Natural killer cell (primary cell): ENCODE data around the gene LAMB1. TPM values are rescaled to one million over a fixed set of nuclear protein-coding genes. Genes with fewer than 3 reads are reported as not detected.

Source experiments
- ATAC-seq, 3 donors: fragments of 150-1000 bp in 2 of 3; fragments of 200-7000 bp in 1 of 3; cut with Tn5 transposase; 1 replicate in 1 of 3; 2 replicates in 2 of 3; pipeline ENCODE4 v1.10.0; 2021; ENCODE audit warnings: mild to moderate bottlenecking in 2 of 3, moderate library complexity in 2 of 3
- DNase-seq, 2 donors: peaks; one replicate each; pipeline versions ENCODE4 v3.0.0 to v3.0.0-alpha.2; 2013 to 2021; ENCODE audit warnings: mixed read lengths in 1 of 2
- H3K27ac ChIP-seq: one replicate; pipeline ENCODE4 v1.5.1; 2013; ENCODE audit warnings: mild to moderate bottlenecking, low read length
- H3K27me3 ChIP-seq: one replicate; pipeline ENCODE4 v1.6.1; 2013; ENCODE audit warnings: low read length; ENCODE audit not compliant: control insufficient read depth, insufficient read depth
- H3K36me3 ChIP-seq: one replicate; pipeline ENCODE4 v1.6.1; 2013; ENCODE audit warnings: low read length; ENCODE audit not compliant: control insufficient read depth, insufficient read depth
- H3K4me1 ChIP-seq: one replicate; pipeline ENCODE4 v1.6.1; 2013; ENCODE audit warnings: low read length; ENCODE audit not compliant: control insufficient read depth, insufficient read depth
- H3K4me3 ChIP-seq: one replicate; pipeline ENCODE4 v1.5.1; 2013; ENCODE audit warnings: low read length
- H3K9me3 ChIP-seq: one replicate; pipeline ENCODE4 v1.6.1; 2013; ENCODE audit warnings: low read length; ENCODE audit not compliant: control insufficient read depth, insufficient read depth
- H3K27ac Mint-ChIP-seq, 2 donors: one replicate each; pipeline ENCODE4 v1.8.0; 2022; ENCODE audit warnings: mild to moderate bottlenecking in 2 of 2, mixed read lengths in 2 of 2, moderate library complexity in 1 of 2
- H3K27me3 Mint-ChIP-seq, 2 donors: one replicate each; pipeline ENCODE4 v1.8.0; 2022; ENCODE audit warnings: low read depth in 2 of 2, mixed read lengths in 2 of 2
- H3K36me3 Mint-ChIP-seq: one replicate; pipeline ENCODE4 v1.8.0; 2022; ENCODE audit warnings: mixed read lengths
- H3K4me1 Mint-ChIP-seq, 2 donors: one replicate each; pipeline ENCODE4 v1.8.0; 2022; ENCODE audit warnings: mixed read lengths in 2 of 2
- H3K4me3 Mint-ChIP-seq: one replicate; pipeline ENCODE4 v1.8.0; 2022; ENCODE audit warnings: mild to moderate bottlenecking, moderate library complexity, mixed read lengths
- H3K9me3 Mint-ChIP-seq, 2 donors: one replicate each; pipeline ENCODE4 v1.8.0; 2022; ENCODE audit warnings: mixed read lengths in 2 of 2
- CTCF ChIP-seq: fragments of 200-600 bp; IDR thresholded peaks from one replicate; pipeline ENCODE4 v1.8.0; 2022; ENCODE audit warnings: antibody characterized with exemption
- WGBS: methylation state at CpG from one replicate; pipeline ENCODE4 v1.1.7; 2013; ENCODE audit warnings: missing lambda C conversion rate; ENCODE audit not compliant: insufficient coverage; 5-methylcytosine and 5-hydroxymethylcytosine counted together
- intact Hi-C: fragments of 100-400 bp; cut with micrococcal nuclease; formaldehyde crosslinking; loops from one replicate; pipeline ENCODE4 v1.14.2; 2022
- total RNA-seq, 4 donors: library from RNA; stranded (reverse); fragments of 120-200 nt in 1 of 4; gene quantifications; one replicate each; pipeline versions ENCODE4 v1.2.3 to v1.2.4, GENCODE V29; 2013 to 2022

The LAMB1 gene
- total RNA-seq, 3 donors from 2014 or later (not counting 1 experiment from before 2014, with no cell fraction given) = not detected

GRCh38 chr7:107971613-107972012 is 31.3 kb downstream of the LAMB1 start:
- DNase-seq = no peak
- no peaks in the 10 kb centered on the region for H3K4me1 ChIP-seq
- H3K9me3 Mint-ChIP-seq = no peaks in the 10 kb centered on the region
- WGBS = 76% methylated on average over 1 of the region's 1 CpG
- H3K27ac ChIP-seq = no peak overlapping the region
- TF ChIP-seq CTCF = no peak
- peaks cover 0 to 5% of the 10 kb centered on the region in 2 donors for H3K27me3 Mint-ChIP-seq
- H3K36me3 ChIP-seq = no peaks in the 10 kb centered on the region
- H3K9me3 ChIP-seq = no peaks in the 10 kb centered on the region
- H3K4me1 Mint-ChIP-seq = no peaks in the 10 kb centered on the region
- no peak for ATAC-seq
- no peak overlapping the region for H3K4me3 Mint-ChIP-seq
- no peaks in the 10 kb centered on the region for H3K27me3 ChIP-seq
- no peaks in the 10 kb centered on the region for H3K36me3 Mint-ChIP-seq
- no peak overlapping the region for H3K27ac Mint-ChIP-seq
- H3K4me3 ChIP-seq = no peak overlapping the region
- intact Hi-C loops = no loop called here

- intact Hi-C loops = no loop called here
- Histone ChIP-seq H3K36me3 (no peaks in the 10 kb centered on the region), H3K27ac (no peak overlapping the region), H3K9me3 (no peaks in the 10 kb centered on the region), H3K4me3 (no peak overlapping the region), H3K27me3 (no peaks in the 10 kb centered on the region), H3K4me1 (no peaks in the 10 kb centered on the region)
- DNase-seq = no peak
- no peak for ATAC-seq
- H3K9me3 Mint-ChIP-seq = no peaks in the 10 kb centered on the region
- no peak for TF ChIP-seq CTCF
- H3K4me3 Mint-ChIP-seq = no peak overlapping the region
- WGBS = 95% methylated on average over 1 of the region's 3 CpGs
- no peaks in the 10 kb centered on the region for H3K4me1 Mint-ChIP-seq
- H3K27ac Mint-ChIP-seq = no peak overlapping the region
- no peaks in the 10 kb centered on the region for H3K36me3 Mint-ChIP-seq
- H3K27me3 Mint-ChIP-seq = peaks cover 0 to 5% of the 10 kb centered on the region in 2 donors
Measured at GRCh38 chr7:107971100-107971499, 31.9 kb downstream of the LAMB1 start.

- DNase-seq = no peak
- Histone ChIP-seq H3K27me3 (no peaks in the 10 kb centered on the region), H3K4me1 (no peaks in the 10 kb centered on the region), H3K4me3 (no peak overlapping the region), H3K27ac (no peak overlapping the region), H3K9me3 (no peaks in the 10 kb centered on the region), H3K36me3 (no peaks in the 10 kb centered on the region)
- Mint-ChIP-seq H3K4me3 (no peak overlapping the region), H3K36me3 (no peaks in the 10 kb centered on the region), H3K4me1 (no peaks in the 10 kb centered on the region), H3K27ac (no peak overlapping the region), H3K9me3 (no peaks in the 10 kb centered on the region), H3K27me3 (peaks cover 2 to 5% of the 10 kb centered on the region in 2 donors)
- WGBS = 92% methylated on average over 5 of the region's 6 CpGs
- ATAC-seq = no peak
- TF ChIP-seq CTCF = no peak
- intact Hi-C loops = no loop called here
Measured at GRCh38 chr7:107969856-107970255, 33.1 kb downstream of the LAMB1 start.

GRCh38 chr7:107968449-107968848 is 34.5 kb downstream of the LAMB1 start:
- Mint-ChIP-seq H3K4me3 (no peak overlapping the region), H3K27ac (no peak overlapping the region), H3K27me3 (peaks cover 2 to 5% of the 10 kb centered on the region in 2 donors), H3K4me1 (no peaks in the 10 kb centered on the region), H3K36me3 (no peaks in the 10 kb centered on the region), H3K9me3 (no peaks in the 10 kb centered on the region)
- Histone ChIP-seq H3K27ac (no peak overlapping the region), H3K4me3 (no peak overlapping the region), H3K4me1 (no peaks in the 10 kb centered on the region), H3K36me3 (no peaks in the 10 kb centered on the region), H3K27me3 (no peaks in the 10 kb centered on the region), H3K9me3 (no peaks in the 10 kb centered on the region)
- intact Hi-C loops = no loop called here
- DNase-seq (no peak), ATAC-seq (no peak)
- no peak for TF ChIP-seq CTCF
- WGBS = 94% methylated on average over 3 of the region's 3 CpGs
